H1 (cell line): ENCODE results near the gene INO80C. TPM values are rescaled to one million over a fixed set of nuclear protein-coding genes. Genes with fewer than 3 reads are reported as not detected.

Experiments used
- CTCF ChIA-PET: fragments of 300-600 bp; sonication (Branson Sonifier 250); formaldehyde crosslinking; loops from one replicate; lab custom pipeline; 2021; ENCODE audit not compliant: partially characterized antibody; lab: Charles Lee
- POLR2A ChIA-PET: fragments of 300-600 bp; sonication (Branson Sonifier 250); formaldehyde crosslinking; loops from one replicate; lab custom pipeline; 2021; ENCODE audit warnings: inconsistent platforms; ENCODE audit not compliant: partially characterized antibody; lab: Charles Lee
- DNase-seq, 2 experiments: peaks; one replicate each; pipeline versions ENCODE4 v3.0.0 to v3.0.0-alpha.2; 2010 to 2022; ENCODE audit warnings: low spot score in 2 of 2, low read depth in 1 of 2, mixed read lengths in 1 of 2
- FAIRE-seq: peaks from 2 replicates; lab custom pipeline; 2011; peaks lifted over from hg19 to GRCh38; lab: Jason Lieb, UNC
- H2AFZ ChIP-seq: 2 replicates; pipeline ENCODE4 v1.8.1; 2012; ENCODE audit warnings: low read length, inconsistent platforms
- H2AK5ac ChIP-seq: 2 replicates; pipeline ENCODE4 v1.6.1; 2013; ENCODE audit warnings: low read depth, low read length
- H2BK120ac ChIP-seq: replicated peaks from 2 replicates; pipeline ENCODE3; 2013; ENCODE audit warnings: low read depth, low read length, inconsistent platforms
- H2BK12ac ChIP-seq: 2 replicates; pipeline ENCODE4 v1.6.1; 2013; ENCODE audit warnings: low read depth, low read length
- H2BK15ac ChIP-seq: 2 replicates; pipeline ENCODE4 v1.6.1; 2013; ENCODE audit warnings: low read length
- H2BK20ac ChIP-seq: 2 replicates; pipeline ENCODE4 v1.6.1; 2013; ENCODE audit warnings: low read length
- H2BK5ac ChIP-seq: 2 replicates; pipeline ENCODE4 v1.6.1; 2013; ENCODE audit warnings: low read depth, low read length
- H3K14ac ChIP-seq: 2 replicates; pipeline ENCODE4 v1.6.1; 2013; ENCODE audit warnings: inconsistent platforms; ENCODE audit not compliant: insufficient read length
- H3K18ac ChIP-seq: 2 replicates; pipeline ENCODE4 v1.6.1; 2013; ENCODE audit warnings: low read length; ENCODE audit errors: extremely low read depth
- H3K23ac ChIP-seq: 2 replicates; pipeline ENCODE4 v1.6.1; 2013; ENCODE audit warnings: inconsistent platforms; ENCODE audit not compliant: insufficient read length
- H3K23me2 ChIP-seq: 2 replicates; pipeline ENCODE4 v1.6.1; 2013; ENCODE audit warnings: low read depth, low read length
- H3K27ac ChIP-seq: 2 replicates; pipeline ENCODE4 v1.6.1; 2011; ENCODE audit warnings: low read depth, low read length, inconsistent platforms
- H3K27me3 ChIP-seq, 4 experiments: replicated peaks in 1 of 4; 1 replicate in 1 of 4; 2 replicates in 3 of 4; pipeline versions ENCODE4 v1.6.1 to v1.8.1; 2011 to 2013; ENCODE audit warnings: low read length in 3 of 4, mild to moderate bottlenecking in 3 of 4, inconsistent platforms in 2 of 4, mixed read lengths in 2 of 4, moderate library complexity in 1 of 4; ENCODE audit not compliant: control insufficient read depth in 3 of 4, insufficient read depth in 3 of 4; ENCODE audit errors: extremely low read depth in 1 of 4
- H3K36me3 ChIP-seq, 4 experiments: 2 replicates each; pipeline versions ENCODE4 v1.6.1 to v1.8.1; 2011 to 2013; ENCODE audit warnings: mild to moderate bottlenecking in 4 of 4, low read length in 3 of 4, moderate library complexity in 2 of 4, control low read depth in 1 of 4, inconsistent platforms in 1 of 4; ENCODE audit not compliant: insufficient read depth in 4 of 4, control insufficient read depth in 2 of 4
- H3K4ac ChIP-seq: replicated peaks from 2 replicates; pipeline ENCODE3; 2013; ENCODE audit warnings: low read length, low read depth, mixed read lengths, inconsistent platforms; ENCODE audit not compliant: insufficient read length
- H3K4me1 ChIP-seq, 4 experiments: replicated peaks in 1 of 4; 1 replicate in 1 of 4; 2 replicates in 3 of 4; pipeline versions ENCODE4 v1.6.1 to v1.8.1; 2011 to 2013; ENCODE audit warnings: low read length in 3 of 4, inconsistent platforms in 2 of 4, mixed read lengths in 1 of 4; ENCODE audit not compliant: insufficient read depth in 4 of 4, control insufficient read depth in 3 of 4
- H3K4me2 ChIP-seq, 2 experiments: 2 replicates each; pipeline versions ENCODE4 v1.6.1 to v1.8.1; 2011 to 2013; ENCODE audit warnings: low read depth in 2 of 2, low read length in 2 of 2, control low read depth in 1 of 2, inconsistent platforms in 1 of 2, mild to moderate bottlenecking in 1 of 2; ENCODE audit not compliant: insufficient read depth in 1 of 2
- H3K4me3 ChIP-seq, 4 experiments: fragments of 200-600, 300-600 bp in 1 of 4; sonication (generic), shearing (Covaris generic), sonication (Bioruptor Twin) in 1 of 4; 2 replicates each; pipeline versions ENCODE4 v1.5.1 to v1.8.1; 2011 to 2016; ENCODE audit warnings: low read length in 4 of 4, low read depth in 3 of 4, control low read depth in 2 of 4, inconsistent platforms in 2 of 4, mild to moderate bottlenecking in 2 of 4, mixed read lengths in 1 of 4, moderate library complexity in 1 of 4; ENCODE audit not compliant: insufficient read depth in 2 of 4; ENCODE audit errors: extremely low read depth in 1 of 4
- H3K56ac ChIP-seq: replicated peaks from 2 replicates; pipeline ENCODE3; 2013; ENCODE audit warnings: low read depth, mild to moderate bottlenecking, mixed read lengths, low read length, inconsistent platforms; ENCODE audit not compliant: insufficient read length
- H3K79me1 ChIP-seq: 2 replicates; pipeline ENCODE4 v1.6.1; 2013; ENCODE audit warnings: low read depth, low read length, control low read depth
- H3K79me2 ChIP-seq, 2 experiments: 2 replicates each; pipeline versions ENCODE4 v1.6.1 to v1.8.1; 2012 to 2013; ENCODE audit warnings: low read length in 2 of 2, mild to moderate bottlenecking in 2 of 2, inconsistent platforms in 1 of 2; ENCODE audit not compliant: insufficient read depth in 2 of 2, control insufficient read depth in 1 of 2
- H3K9ac ChIP-seq, 4 experiments: replicated peaks in 1 of 4; 1 replicate in 1 of 4; 2 replicates in 3 of 4; pipeline versions ENCODE4 v1.6.1 to v1.8.1; 2011 to 2013; ENCODE audit warnings: low read depth in 3 of 4, low read length in 3 of 4, control low read depth in 2 of 4, mild to moderate bottlenecking in 2 of 4, moderate library complexity in 2 of 4, inconsistent platforms in 1 of 4; ENCODE audit errors: extremely low read depth in 1 of 4
- H3K9me3 ChIP-seq, 2 experiments: 2 replicates each; pipeline versions ENCODE4 v1.6.1 to v1.8.1; 2012 to 2013; ENCODE audit warnings: mild to moderate bottlenecking in 2 of 2, moderate library complexity in 2 of 2, control low read depth in 1 of 2, inconsistent platforms in 1 of 2, low read depth in 1 of 2, low read length in 1 of 2, mixed read lengths in 1 of 2; ENCODE audit not compliant: insufficient read depth in 2 of 2
- H4K20me1 ChIP-seq, 2 experiments: replicated peaks in 1 of 2; 2 replicates each; pipeline versions ENCODE3 to v1.8.1; 2011 to 2013; ENCODE audit warnings: inconsistent platforms in 2 of 2, low read length in 2 of 2, mild to moderate bottlenecking in 1 of 2; ENCODE audit not compliant: insufficient read depth in 2 of 2, control insufficient read depth in 1 of 2
- H4K5ac ChIP-seq: 2 replicates; pipeline ENCODE4 v1.6.1; 2013; ENCODE audit warnings: low read length, low read depth, mixed read lengths, inconsistent platforms; ENCODE audit not compliant: insufficient read length
- H4K8ac ChIP-seq: 2 replicates; pipeline ENCODE4 v1.8.0; 2013; ENCODE audit warnings: mild to moderate bottlenecking, moderate library complexity, low read length, inconsistent platforms; ENCODE audit not compliant: insufficient read depth; ENCODE audit errors: extremely low read depth
- H4K91ac ChIP-seq: replicated peaks from 2 replicates; pipeline ENCODE3; 2013; ENCODE audit warnings: low read length, mixed read lengths, inconsistent platforms; ENCODE audit not compliant: insufficient read length
- ATF2 ChIP-seq: IDR thresholded peaks from 2 replicates; pipeline ENCODE4 v1.6.1; 2012; ENCODE audit warnings: low read length, inconsistent platforms
- CTCF ChIP-seq, 3 experiments: IDR thresholded peaks; 1 replicate in 2 of 3; 2 replicates in 1 of 3; pipeline versions ENCODE4 v1.5.1 to v1.6.1; 2011; ENCODE audit warnings: low read length in 3 of 3, mild to moderate bottlenecking in 3 of 3, inconsistent platforms in 2 of 3, low read depth in 1 of 3, moderate library complexity in 1 of 3; ENCODE audit not compliant: insufficient read depth in 1 of 3; ENCODE audit errors: control extremely low read depth in 1 of 3
- RFX5 ChIP-seq: IDR thresholded peaks from 2 replicates; pipeline ENCODE4 v1.6.1; 2011; ENCODE audit warnings: low read depth, low read length, improper control_type of control experiment, borderline replicate concordance
- SIX5 ChIP-seq: IDR thresholded peaks from 2 replicates; pipeline ENCODE4 v1.6.1; 2011; ENCODE audit warnings: mild to moderate bottlenecking, low read depth, low read length
- SP2 ChIP-seq: IDR thresholded peaks from 2 replicates; pipeline ENCODE4 v1.6.1; 2012; ENCODE audit warnings: mild to moderate bottlenecking, low read length, inconsistent platforms
- TAF1 ChIP-seq: IDR thresholded peaks from 2 replicates; pipeline ENCODE4 v1.6.1; 2011; ENCODE audit warnings: mild to moderate bottlenecking, low read depth, low read length
- WGBS, 2 experiments: shearing (Covaris generic) in 1 of 2; methylation state at CpG; one replicate each; pipeline versions ENCODE4 v1.1.6 to v1.1.7; 2013 to 2015; ENCODE audit warnings: low lambda C conversion rate in 2 of 2, mixed read lengths in 2 of 2, inconsistent platforms in 1 of 2, low coverage in 1 of 2, missing lambda C conversion rate in 1 of 2; ENCODE audit not compliant: insufficient replicate concordance in 2 of 2, insufficient coverage in 1 of 2, insufficient read length in 1 of 2; ENCODE audit errors: extremely low coverage in 1 of 2, missing lambda C conversion rate in 1 of 2; 5-methylcytosine and 5-hydroxymethylcytosine counted together
- polyA plus RNA-seq, 7 experiments: library from polyadenylated mRNA; depleted of rRNA in 3 of 7; stranded (reverse) in 5 of 7; unstranded in 2 of 7; fragments of >200 nt in 5 of 7; fragments of 200-250 nt in 2 of 7; gene quantifications; 1 replicate in 5 of 7; 2 replicates in 1 of 7; 4 replicates in 1 of 7; pipeline versions ENCODE4 v1.2.1 to v1.2.3, GENCODE V29; 2011 to 2013; ENCODE audit warnings: missing spikeins in 2 of 7, mixed read lengths in 2 of 7
- total RNA-seq: library from RNA; stranded (reverse); fragmentation: NEBNext Ultra II Directional; extraction: Animal tissue kit (Norgen Biotek cat#: 25700); gene quantifications from 2 replicates; pipeline ENCODE4 v1.2.1, GENCODE V29; 2021

Gene INO80C
- total and polyA plus RNA-seq, 2 of the 8 experiments (the other 6 are each of a cell fraction or from before 2014, with no cell fraction given): 30.1 to 48.9 TPM

GRCh38 chr18:35451916-35452315 is 45.8 kb downstream of the INO80C start:
- H3K4me3 ChIP-seq: no peak overlapping the region
- H2BK15ac ChIP-seq: no peak overlapping the region
- H3K4me1 ChIP-seq: no peaks in the 10 kb centered on the region
- no peak overlapping the region for H2BK120ac ChIP-seq
- no peak overlapping the region for H4K5ac ChIP-seq
- no peak overlapping the region for H3K9ac ChIP-seq
- no peaks in the 10 kb centered on the region for H3K79me2 ChIP-seq
- no peak overlapping the region for H3K23ac ChIP-seq
- H3K14ac ChIP-seq: no peak overlapping the region
- CTCF ChIA-PET: no interaction called here
- H2AFZ ChIP-seq: no peak overlapping the region
- no peaks in the 10 kb centered on the region for H3K36me3 ChIP-seq
- DNase-seq (no peak), FAIRE-seq (no peak)
- H2BK12ac ChIP-seq: no peak overlapping the region
- no peak overlapping the region for H2AK5ac ChIP-seq
- 100% methylated on average over 1 of the region's 1 CpG; no CpG with 5 or more reads in 1 of the 2 experiments for WGBS, 2 experiments
- no peak overlapping the region for H3K4me2 ChIP-seq
- H3K23me2 ChIP-seq: no peaks in the 10 kb centered on the region; the same call in 1 of the 2 replicates
- H3K27ac ChIP-seq: no peak overlapping the region
- H3K4ac ChIP-seq: no peak overlapping the region
- no peak overlapping the region for H2BK20ac ChIP-seq
- H3K9me3 ChIP-seq: no peaks in the 10 kb centered on the region
- H3K18ac ChIP-seq: no peak overlapping the region
- no peak overlapping the region for H2BK5ac ChIP-seq
- POLR2A ChIA-PET: no interaction called here
- H4K20me1 ChIP-seq: no peaks in the 10 kb centered on the region
- no peaks in the 10 kb centered on the region for H3K27me3 ChIP-seq
- H4K91ac ChIP-seq: no peak overlapping the region
- no peaks in the 10 kb centered on the region for H3K79me1 ChIP-seq
- H3K56ac ChIP-seq: no peak overlapping the region
- no peak overlapping the region for H4K8ac ChIP-seq
- TF ChIP-seq ATF2 (no peak), SP2 (no peak), RFX5 (no peak), TAF1 (no peak), SIX5 (no peak), CTCF (IDR thresholded peaks at IDR 0.05; ENCODE audit: control extremely low read depth in 1 of 3, insufficient read depth in 1 of 3, low read depth in 1 of 3, low read length in 3 of 3) (no peak)
